HepG2 (cell line): Measurements from ENCODE around the gene CSRP3. TPM values are rescaled to one million over a fixed set of nuclear protein-coding genes. Genes with fewer than 3 reads are reported as not detected.

Experiments used
- ATAC-seq: fragments of 200-7000 bp; cut with Tn5 transposase; 3 replicates; pipeline ENCODE4 v1.9.1; 2020; ENCODE audit warnings: mild to moderate bottlenecking, moderate library complexity
- BruUV-seq: library from RNA; stranded (reverse); fragments of 400-500 nt; replicated peaks from 2 replicates; lab custom pipeline; 2021; lab: Mats Ljungman, UMichigan
- CTCF ChIA-PET: fragments of 300-600 bp; formaldehyde crosslinking; extraction: SDS; loops from one replicate; lab custom pipeline; 2021; ENCODE audit warnings: low total read pairs, inconsistent platforms, low intra/inter-chr PET ratio; lab: Yijun Ruan, JAX
- POLR2A ChIA-PET: fragments of 350-600 bp; sonication (Branson Sonifier 250); formaldehyde crosslinking; loops from one replicate; lab custom pipeline; 2020; ENCODE audit warnings: antibody characterized with exemption, inconsistent platforms; lab: Yijun Ruan, JAX
- DNase-seq: peaks from one replicate; pipeline ENCODE4 v3.0.0-alpha.2; 2015; ENCODE audit warnings: low spot score
- FAIRE-seq: peaks from 3 replicates; lab custom pipeline; 2011; peaks lifted over from hg19 to GRCh38; lab: Jason Lieb, UNC
- H2AFZ ChIP-seq: one replicate; pipeline ENCODE4 v1.6.1; 2011; ENCODE audit warnings: low read length, inconsistent platforms
- H3K27ac ChIP-seq: fragments of 300-600 bp; 3 replicates; pipeline ENCODE4 v1.8.0; 2011; ENCODE audit warnings: mixed run types, mild to moderate bottlenecking, mixed read lengths, low read length, inconsistent platforms; ENCODE audit not compliant: insufficient read depth; ENCODE audit errors: extremely low read length
- H3K27me3 ChIP-seq, 2 experiments: fragments of 200-600 bp in 1 of 2; 2 replicates in 1 of 2; 3 replicates in 1 of 2; pipeline versions ENCODE4 v1.6.0 to v1.8.0; 2011; ENCODE audit warnings: low read length in 2 of 2, mild to moderate bottlenecking in 2 of 2, moderate library complexity in 2 of 2, inconsistent platforms in 1 of 2; ENCODE audit not compliant: insufficient read depth in 2 of 2, control insufficient read depth in 1 of 2
- H3K36me3 ChIP-seq, 2 experiments: fragments of 200-600 bp in 1 of 2; replicated peaks in 1 of 2; 2 replicates in 1 of 2; 3 replicates in 1 of 2; pipeline versions ENCODE4 v1.5.1 to v1.8.0; 2011; ENCODE audit warnings: low read length in 2 of 2, inconsistent platforms in 1 of 2; ENCODE audit not compliant: insufficient read depth in 2 of 2, control insufficient read depth in 1 of 2
- H3K4me1 ChIP-seq: 2 replicates; pipeline ENCODE4 v1.5.1; 2012; ENCODE audit warnings: low read length, inconsistent platforms; ENCODE audit not compliant: insufficient read depth
- H3K4me2 ChIP-seq: 2 replicates; pipeline ENCODE4 v1.6.0; 2011; ENCODE audit warnings: low read depth, low read length, inconsistent platforms
- H3K4me3 ChIP-seq, 3 experiments: fragments of 200-600 bp in 1 of 3; sonication (generic), shearing (Covaris generic) in 1 of 3; replicated peaks in 1 of 3; 2 replicates each; pipeline ENCODE4 v1.5.1; 2011 to 2016; ENCODE audit warnings: low read length in 3 of 3, inconsistent platforms in 2 of 3, low read depth in 2 of 3, mild to moderate bottlenecking in 2 of 3, control low read depth in 1 of 3, mixed read lengths in 1 of 3; ENCODE audit not compliant: insufficient read depth in 1 of 3
- H3K79me2 ChIP-seq: one replicate; pipeline ENCODE4 v1.6.1; 2011; ENCODE audit warnings: low read length, inconsistent platforms; ENCODE audit not compliant: insufficient read depth
- H3K9ac ChIP-seq: 2 replicates; pipeline ENCODE4 v1.6.0; 2011; ENCODE audit warnings: mild to moderate bottlenecking, low read depth, low read length, inconsistent platforms; ENCODE audit not compliant: insufficient read depth
- H3K9me3 ChIP-seq: 2 replicates; pipeline ENCODE4 v1.5.1; 2012; ENCODE audit warnings: mild to moderate bottlenecking, low read length
- H4K20me1 ChIP-seq: 2 replicates; pipeline ENCODE4 v1.6.0; 2011; ENCODE audit warnings: inconsistent platforms, mild to moderate bottlenecking, low read length, moderate library complexity; ENCODE audit not compliant: insufficient read depth
- CBX1 ChIP-seq: IDR thresholded peaks from one replicate; pipeline ENCODE4 v1.6.1; 2016; ENCODE audit warnings: antibody characterized with exemption, low read depth
- FOSL1 ChIP-seq: sonication (generic); formaldehyde crosslinking; IDR thresholded peaks from 2 replicates; pipeline ENCODE4 v1.9.0; 2021; ENCODE audit warnings: missing genetic modification reagents, borderline replicate concordance
- HIVEP1 ChIP-seq: sonication (generic); formaldehyde crosslinking; IDR thresholded peaks from 2 replicates; pipeline ENCODE4 v1.4.0; 2020; ENCODE audit warnings: mild to moderate bottlenecking, missing genetic modification reagents
- MATR3 ChIP-seq: sonication (generic); formaldehyde crosslinking; IDR thresholded peaks from 2 replicates; pipeline ENCODE4 v1.4.0; 2020; ENCODE audit warnings: missing genetic modification reagents
- NFIB ChIP-seq: sonication (generic); formaldehyde crosslinking; IDR thresholded peaks from 2 replicates; pipeline ENCODE4 v1.9.0; 2021; ENCODE audit warnings: missing genetic modification reagents, mild to moderate bottlenecking, borderline replicate concordance
- NKX3-1 ChIP-seq: sonication (generic); formaldehyde crosslinking; IDR thresholded peaks from 2 replicates; pipeline ENCODE4 v1.5.0; 2020; ENCODE audit warnings: missing genetic modification reagents
- NR2F2 ChIP-seq: IDR thresholded peaks from 2 replicates; pipeline ENCODE4 v1.6.1; 2012; ENCODE audit warnings: low read depth, inconsistent platforms, borderline replicate concordance
- TEAD2 ChIP-seq: sonication (generic); formaldehyde crosslinking; IDR thresholded peaks from 2 replicates; pipeline ENCODE4 v1.9.0; 2021; ENCODE audit warnings: missing genetic modification reagents
- ZNF12 ChIP-seq: sonication (generic); formaldehyde crosslinking; IDR thresholded peaks from 2 replicates; pipeline ENCODE4 v1.5.0; 2020; ENCODE audit warnings: missing genetic modification reagents
- ZNF224 ChIP-seq: sonication (generic); formaldehyde crosslinking; IDR thresholded peaks from 2 replicates; pipeline ENCODE4 v1.5.0; 2020; ENCODE audit warnings: mild to moderate bottlenecking, missing genetic modification reagents
- ZNF232 ChIP-seq: sonication (generic); formaldehyde crosslinking; IDR thresholded peaks from 2 replicates; pipeline ENCODE4 v1.4.0; 2020; ENCODE audit warnings: missing genetic modification reagents, borderline replicate concordance
- ZNF530 ChIP-seq: sonication (generic); formaldehyde crosslinking; IDR thresholded peaks from 2 replicates; pipeline ENCODE4 v1.5.0; 2020; ENCODE audit warnings: low read depth, mild to moderate bottlenecking, missing genetic modification reagents
- WGBS: methylation state at CpG from one replicate; pipeline ENCODE4 v1.1.6; 2017; ENCODE audit warnings: low lambda C conversion rate; 5-methylcytosine and 5-hydroxymethylcytosine counted together
- in situ Hi-C: cut with HindIII; loops from 2 replicates; pipeline ENCODE4 v1.10.0; 2017; ENCODE audit warnings: low pct_unique_long_range_greater_than_20kb; ENCODE audit not compliant: extremely low pct_ligation_motif_present
- intact Hi-C: fragments of 100-400 bp; cut with micrococcal nuclease; formaldehyde crosslinking; loops from one replicate; pipeline ENCODE4 v1.10.0; 2022; ENCODE audit not compliant: unreplicated experiment
- polyA plus RNA-seq, 8 experiments: library from polyadenylated mRNA; depleted of rRNA in 3 of 8; stranded (reverse) in 7 of 8; unstranded in 1 of 8; fragments of >200 nt; fragmentation: Illumina TruSeq in 4 of 8; extraction: Trizol in 4 of 8; gene quantifications; 2 replicates each; pipeline versions ENCODE4 v1.2.1 to v1.2.3, GENCODE V29; 2011 to 2016; ENCODE audit warnings: low read depth in 4 of 8, missing spikeins in 1 of 8, mixed read lengths in 1 of 8; ENCODE audit not compliant: insufficient read depth in 1 of 8
- total RNA-seq, 5 experiments: library from RNA; depleted of rRNA; stranded (reverse); fragments of >200 nt; fragmentation: Illumina TruSeq; extraction: Trizol; gene quantifications; 2 replicates each; pipeline ENCODE4 v1.2.3, GENCODE V29; 2016; ENCODE audit warnings: low read depth in 1 of 5
- TF ChIP-seq, protein P1 (sequence below): sonication (generic); formaldehyde crosslinking; IDR thresholded peaks from 2 replicates; pipeline ENCODE4 v1.8.1; 2022; ENCODE audit warnings: low read depth, mild to moderate bottlenecking, missing genetic modification reagents
- TF ChIP-seq, protein P2 (sequence below): sonication (generic); formaldehyde crosslinking; IDR thresholded peaks from 2 replicates; pipeline ENCODE4 v1.5.1; 2020; ENCODE audit warnings: mild to moderate bottlenecking, moderate library complexity, missing genetic modification reagents
- TF ChIP-seq, protein P3 (sequence below): sonication (generic); formaldehyde crosslinking; IDR thresholded peaks from 2 replicates; pipeline ENCODE4 v1.5.0; 2020; ENCODE audit warnings: missing genetic modification reagents, mild to moderate bottlenecking, borderline replicate concordance

The CSRP3 gene
- total and polyA plus RNA-seq, 2 of the 13 experiments (the other 11 are each of a cell fraction or from before 2014, with no cell fraction given), result not detected

DNA sequence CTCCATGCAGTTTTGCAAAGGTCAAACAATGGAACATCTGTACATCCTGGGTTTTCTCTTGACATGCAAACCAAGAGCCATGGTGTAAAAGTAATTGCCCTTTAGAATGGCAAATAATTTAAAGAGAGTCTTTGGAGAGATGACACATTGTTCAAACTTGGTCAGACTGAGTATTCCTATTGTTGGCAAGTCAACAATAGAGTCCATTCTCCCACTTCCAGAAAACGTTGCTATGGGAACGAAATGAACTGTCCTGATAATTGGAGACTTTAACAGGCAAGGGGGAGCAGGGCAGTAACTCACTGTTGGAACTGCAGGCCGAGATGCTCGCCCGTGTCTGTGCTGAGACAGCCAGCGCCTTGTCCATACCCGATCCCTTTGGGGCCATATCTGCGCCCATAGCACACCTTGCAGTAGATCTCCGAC, 13.9 kb downstream of the CSRP3 start (continued):
- TF ChIP-seq, protein P1, sequence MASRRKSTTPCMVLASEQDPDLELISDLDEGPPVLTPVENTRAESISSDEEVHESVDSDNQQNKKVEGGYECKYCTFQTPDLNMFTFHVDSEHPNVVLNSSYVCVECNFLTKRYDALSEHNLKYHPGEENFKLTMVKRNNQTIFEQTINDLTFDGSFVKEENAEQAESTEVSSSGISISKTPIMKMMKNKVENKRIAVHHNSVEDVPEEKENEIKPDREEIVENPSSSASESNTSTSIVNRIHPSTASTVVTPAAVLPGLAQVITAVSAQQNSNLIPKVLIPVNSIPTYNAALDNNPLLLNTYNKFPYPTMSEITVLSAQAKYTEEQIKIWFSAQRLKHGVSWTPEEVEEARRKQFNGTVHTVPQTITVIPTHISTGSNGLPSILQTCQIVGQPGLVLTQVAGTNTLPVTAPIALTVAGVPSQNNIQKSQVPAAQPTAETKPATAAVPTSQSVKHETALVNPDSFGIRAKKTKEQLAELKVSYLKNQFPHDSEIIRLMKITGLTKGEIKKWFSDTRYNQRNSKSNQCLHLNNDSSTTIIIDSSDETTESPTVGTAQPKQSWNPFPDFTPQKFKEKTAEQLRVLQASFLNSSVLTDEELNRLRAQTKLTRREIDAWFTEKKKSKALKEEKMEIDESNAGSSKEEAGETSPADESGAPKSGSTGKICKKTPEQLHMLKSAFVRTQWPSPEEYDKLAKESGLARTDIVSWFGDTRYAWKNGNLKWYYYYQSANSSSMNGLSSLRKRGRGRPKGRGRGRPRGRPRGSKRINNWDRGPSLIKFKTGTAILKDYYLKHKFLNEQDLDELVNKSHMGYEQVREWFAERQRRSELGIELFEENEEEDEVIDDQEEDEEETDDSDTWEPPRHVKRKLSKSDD (CRISPR knock-in tag), result no peak

DNA sequence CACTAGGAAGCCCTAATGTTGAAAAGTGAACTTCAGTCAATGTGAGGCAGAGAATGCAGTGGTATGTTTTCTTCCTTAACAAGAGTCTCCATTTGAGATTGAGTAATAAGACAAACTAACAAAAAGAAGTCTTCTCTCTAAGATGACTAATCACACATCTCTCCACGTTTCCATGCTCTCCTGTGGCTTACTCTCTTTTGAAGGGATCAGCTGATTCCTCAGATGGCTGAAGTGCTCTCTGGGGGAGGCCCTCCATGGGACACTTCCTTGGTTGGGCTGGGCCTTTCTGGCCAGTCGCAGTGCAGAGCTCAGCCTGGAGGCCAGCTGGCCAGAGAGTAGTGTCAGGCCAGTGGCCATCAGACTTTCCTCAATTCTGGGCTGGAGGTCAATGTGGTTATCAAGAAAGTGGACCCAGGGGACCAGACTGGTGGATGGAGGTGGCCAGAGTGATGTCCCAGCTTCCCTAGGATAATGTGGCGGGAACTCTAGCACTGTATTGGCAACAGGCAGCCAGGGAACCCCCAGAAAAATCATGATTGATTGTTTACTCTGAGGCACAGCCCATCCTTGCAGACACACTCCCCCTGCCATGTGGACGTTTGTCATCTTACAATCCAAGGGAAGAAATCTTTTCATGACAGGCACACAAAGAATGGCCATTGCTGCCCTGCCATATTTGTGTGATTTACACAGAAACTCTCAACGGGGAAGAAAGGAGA, 14.5 kb downstream of the CSRP3 start:
- no peak for FAIRE-seq
- 5% methylated on average over 3 of the region's 5 CpGs for WGBS
- Histone ChIP-seq H2AFZ (no peak overlapping the region), H3K4me2 (no peak overlapping the region), H3K27me3 (peaks cover 0 to 2% of the 10 kb centered on the region in 2 experiments; a peak in 1 of 5 replicates), H3K4me1 (peaks cover 18% of the 10 kb centered on the region), H4K20me1 (no peaks in the 10 kb centered on the region), H3K9ac (no peak overlapping the region), H3K36me3 (no peaks in the 10 kb centered on the region), H3K9me3 (no peaks in the 10 kb centered on the region), H3K27ac (no peak overlapping the region), H3K4me3 (no peak overlapping the region), H3K79me2 (no peaks in the 10 kb centered on the region)
- ChIA-PET CTCF (no interaction called here), POLR2A (no interaction called here)
- DNase-seq, result no peak
- in situ Hi-C loops, result no loop called here
- ATAC-seq, result no peak
- BruUV-seq, result no TSS peak
- intact Hi-C loops, result no loop called here
- no peak for TF ChIP-seq NKX3-1 (CRISPR knock-in tag)
- TF ChIP-seq NR2F2, result no peak
- no peak for TF ChIP-seq CBX1
- no peak for TF ChIP-seq MATR3 (CRISPR knock-in tag)
- TF ChIP-seq TEAD2, result no peak
- no peak for TF ChIP-seq ZNF12 (CRISPR knock-in tag)
- TF ChIP-seq ZNF224 (CRISPR knock-in tag), result no peak
- TF ChIP-seq ZNF232, result no peak
- TF ChIP-seq ZNF530, result no peak
- TF ChIP-seq NFIB (CRISPR knock-in tag), result no peak
- no peak for TF ChIP-seq HIVEP1 (CRISPR knock-in tag)
- TF ChIP-seq, protein P2, sequence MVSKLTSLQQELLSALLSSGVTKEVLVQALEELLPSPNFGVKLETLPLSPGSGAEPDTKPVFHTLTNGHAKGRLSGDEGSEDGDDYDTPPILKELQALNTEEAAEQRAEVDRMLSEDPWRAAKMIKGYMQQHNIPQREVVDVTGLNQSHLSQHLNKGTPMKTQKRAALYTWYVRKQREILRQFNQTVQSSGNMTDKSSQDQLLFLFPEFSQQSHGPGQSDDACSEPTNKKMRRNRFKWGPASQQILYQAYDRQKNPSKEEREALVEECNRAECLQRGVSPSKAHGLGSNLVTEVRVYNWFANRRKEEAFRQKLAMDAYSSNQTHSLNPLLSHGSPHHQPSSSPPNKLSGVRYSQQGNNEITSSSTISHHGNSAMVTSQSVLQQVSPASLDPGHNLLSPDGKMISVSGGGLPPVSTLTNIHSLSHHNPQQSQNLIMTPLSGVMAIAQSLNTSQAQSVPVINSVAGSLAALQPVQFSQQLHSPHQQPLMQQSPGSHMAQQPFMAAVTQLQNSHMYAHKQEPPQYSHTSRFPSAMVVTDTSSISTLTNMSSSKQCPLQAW (CRISPR knock-in tag), result no peak
- TF ChIP-seq FOSL1, result no peak
- TF ChIP-seq, protein P3, sequence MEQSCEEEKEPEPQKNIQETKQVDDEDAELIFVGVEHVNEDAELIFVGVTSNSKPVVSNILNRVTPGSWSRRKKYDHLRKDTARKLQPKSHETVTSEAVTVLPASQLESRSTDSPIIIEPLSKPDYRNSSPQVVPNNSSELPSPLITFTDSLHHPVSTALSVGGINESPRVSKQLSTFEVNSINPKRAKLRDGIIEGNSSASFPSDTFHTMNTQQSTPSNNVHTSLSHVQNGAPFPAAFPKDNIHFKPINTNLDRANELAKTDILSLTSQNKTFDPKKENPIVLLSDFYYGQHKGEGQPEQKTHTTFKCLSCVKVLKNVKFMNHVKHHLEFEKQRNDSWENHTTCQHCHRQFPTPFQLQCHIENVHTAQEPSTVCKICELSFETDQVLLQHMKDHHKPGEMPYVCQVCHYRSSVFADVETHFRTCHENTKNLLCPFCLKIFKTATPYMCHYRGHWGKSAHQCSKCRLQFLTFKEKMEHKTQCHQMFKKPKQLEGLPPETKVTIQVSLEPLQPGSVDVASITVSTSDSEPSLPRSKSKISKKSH (CRISPR knock-in tag), result no peak
